HEK293 (cell line): Measurements from ENCODE around the gene TOMM7.

Source experiments
- CTCF ChIA-PET: fragments of 350-600 bp; formaldehyde crosslinking; extraction: SDS; loops from one replicate; lab custom pipeline; 2021; ENCODE audit warnings: antibody characterized with exemption; lab: Yijun Ruan, JAX
- POLR2A ChIA-PET: fragments of 300-600 bp; formaldehyde crosslinking; extraction: SDS; loops from one replicate; lab custom pipeline; 2020; ENCODE audit warnings: antibody characterized with exemption, inconsistent platforms; lab: Yijun Ruan, JAX
- H3K27ac ChIP-seq: fragments of 200-500 bp; sonication (Bioruptor generic); 2 replicates; pipeline ENCODE4 v1.5.1; 2014; ENCODE audit warnings: low read depth, low read length, control low read depth, inconsistent platforms; ENCODE audit errors: extremely low read depth
- H3K36me3 ChIP-seq, 2 experiments: fragments of 200-500 bp in 1 of 2; sonication (Bioruptor generic) in 1 of 2; 1 replicate in 1 of 2; 2 replicates in 1 of 2; pipeline ENCODE4 v1.5.1; 2014 to 2017; ENCODE audit warnings: inconsistent platforms in 2 of 2, low read length in 2 of 2; ENCODE audit not compliant: control insufficient read depth in 2 of 2, insufficient read depth in 1 of 2
- H3K4me1 ChIP-seq: fragments of 200-500 bp; sonication (Bioruptor generic); 2 replicates; pipeline ENCODE4 v1.5.1; 2014; ENCODE audit warnings: mild to moderate bottlenecking, low read length, inconsistent platforms; ENCODE audit not compliant: control insufficient read depth, insufficient read depth
- H3K4me3 ChIP-seq: 2 replicates; pipeline ENCODE4 v1.5.1; 2011; ENCODE audit warnings: low read depth, mild to moderate bottlenecking, control low read depth, low read length, moderate library complexity
- H3K9me3 ChIP-seq: fragments of 200-500 bp; sonication (Bioruptor generic); 2 replicates; pipeline ENCODE4 v1.5.1; 2014; ENCODE audit warnings: low read depth, low read length, inconsistent platforms; ENCODE audit not compliant: control insufficient read depth, insufficient read depth
- GLI4 ChIP-seq: fragments of 450-650 bp; formaldehyde crosslinking; IDR thresholded peaks from 2 replicates; pipeline ENCODE4 v1.5.1; 2016; ENCODE audit warnings: missing biosample characterization, missing genetic modification characterization
- GLIS2 ChIP-seq: fragments of 450-650 bp; formaldehyde crosslinking; IDR thresholded peaks from 2 replicates; pipeline ENCODE4 v1.5.1; 2016; ENCODE audit warnings: missing biosample characterization, missing genetic modification characterization
- KLF1 ChIP-seq: fragments of 450-650 bp; formaldehyde crosslinking; IDR thresholded peaks from 2 replicates; pipeline ENCODE4 v1.5.1; 2016; ENCODE audit warnings: missing biosample characterization, missing genetic modification characterization
- KLF9 ChIP-seq: fragments of 450-650 bp; formaldehyde crosslinking; IDR thresholded peaks from 2 replicates; pipeline ENCODE4 v1.5.1; 2016; ENCODE audit warnings: missing biosample characterization, missing genetic modification characterization, low read depth
- OVOL3 ChIP-seq: fragments of 450-650 bp; formaldehyde crosslinking; IDR thresholded peaks from 2 replicates; pipeline ENCODE4 v1.5.1; 2016; ENCODE audit warnings: missing biosample characterization, missing genetic modification characterization
- SP2 ChIP-seq: fragments of 450-650 bp; formaldehyde crosslinking; IDR thresholded peaks from 2 replicates; pipeline ENCODE4 v1.5.1; 2016; ENCODE audit warnings: missing biosample characterization, missing genetic modification characterization
- ZBTB20 ChIP-seq: fragments of 450-650 bp; formaldehyde crosslinking; IDR thresholded peaks from 2 replicates; pipeline ENCODE4 v1.5.1; 2016; ENCODE audit warnings: missing biosample characterization, missing genetic modification characterization
- ZFHX2 ChIP-seq: fragments of 450-650 bp; formaldehyde crosslinking; conservative IDR thresholded peaks from 2 replicates; pipeline ENCODE4 v1.5.1; 2016; ENCODE audit warnings: missing biosample characterization, missing genetic modification characterization
- ZNF223 ChIP-seq: fragments of 450-650 bp; formaldehyde crosslinking; IDR thresholded peaks from 2 replicates; pipeline ENCODE4 v1.5.1; 2016; ENCODE audit warnings: missing biosample characterization, missing genetic modification characterization
- ZNF274 ChIP-seq, 2 experiments: fragments of 200-500 bp in 1 of 2; fragments of 450-650 bp in 1 of 2; sonication (Bioruptor generic) in 1 of 2; formaldehyde crosslinking in 1 of 2; IDR thresholded peaks; 2 replicates each; pipeline versions ENCODE4 v1.5.1 to v1.6.1; 2014 to 2016; ENCODE audit warnings: borderline replicate concordance in 1 of 2, inconsistent platforms in 1 of 2, low read length in 1 of 2, missing biosample characterization in 1 of 2, missing genetic modification characterization in 1 of 2
- ZNF292 ChIP-seq: fragments of 450-650 bp; formaldehyde crosslinking; IDR thresholded peaks from 2 replicates; pipeline ENCODE4 v1.5.1; 2016; ENCODE audit warnings: low read depth, missing biosample characterization, missing genetic modification characterization, borderline replicate concordance
- ZNF423 ChIP-seq: fragments of 450-650 bp; formaldehyde crosslinking; IDR thresholded peaks from 2 replicates; pipeline ENCODE4 v1.5.1; 2016; ENCODE audit warnings: missing biosample characterization, missing genetic modification characterization
- ZNF610 ChIP-seq: fragments of 450-650 bp; formaldehyde crosslinking; IDR thresholded peaks from 2 replicates; pipeline ENCODE4 v1.5.1; 2016; ENCODE audit warnings: missing biosample characterization, missing genetic modification characterization, borderline replicate concordance
- ZNF654 ChIP-seq: fragments of 450-650 bp; formaldehyde crosslinking; IDR thresholded peaks from 2 replicates; pipeline ENCODE4 v1.5.1; 2016; ENCODE audit warnings: low read depth, missing biosample characterization, missing genetic modification characterization
- ZNF664 ChIP-seq: fragments of 450-650 bp; formaldehyde crosslinking; IDR thresholded peaks from 2 replicates; pipeline ENCODE4 v1.5.1; 2016; ENCODE audit warnings: missing biosample characterization, missing genetic modification characterization
- ZNF785 ChIP-seq: fragments of 450-650 bp; formaldehyde crosslinking; IDR thresholded peaks from 2 replicates; pipeline ENCODE4 v1.5.1; 2016; ENCODE audit warnings: missing biosample characterization, missing genetic modification characterization
- TF ChIP-seq, protein P1 (sequence below): fragments of 450-650 bp; formaldehyde crosslinking; IDR thresholded peaks from 2 replicates; pipeline ENCODE4 v1.5.1; 2016; ENCODE audit warnings: missing biosample characterization, missing genetic modification characterization
- TF ChIP-seq, protein P2 (sequence below): fragments of 450-650 bp; formaldehyde crosslinking; IDR thresholded peaks from 2 replicates; pipeline ENCODE4 v1.5.1; 2016; ENCODE audit warnings: missing biosample characterization, missing genetic modification characterization
- TF ChIP-seq, protein P3 (sequence below): fragments of 450-650 bp; formaldehyde crosslinking; IDR thresholded peaks from 2 replicates; pipeline ENCODE4 v1.5.1; 2016; ENCODE audit warnings: missing biosample characterization, missing genetic modification characterization
- TF ChIP-seq, protein P4 (sequence below): fragments of 450-650 bp; formaldehyde crosslinking; IDR thresholded peaks from 2 replicates; pipeline ENCODE4 v1.5.1; 2017; ENCODE audit warnings: missing biosample characterization, missing genetic modification characterization

Gene TOMM7

DNA sequence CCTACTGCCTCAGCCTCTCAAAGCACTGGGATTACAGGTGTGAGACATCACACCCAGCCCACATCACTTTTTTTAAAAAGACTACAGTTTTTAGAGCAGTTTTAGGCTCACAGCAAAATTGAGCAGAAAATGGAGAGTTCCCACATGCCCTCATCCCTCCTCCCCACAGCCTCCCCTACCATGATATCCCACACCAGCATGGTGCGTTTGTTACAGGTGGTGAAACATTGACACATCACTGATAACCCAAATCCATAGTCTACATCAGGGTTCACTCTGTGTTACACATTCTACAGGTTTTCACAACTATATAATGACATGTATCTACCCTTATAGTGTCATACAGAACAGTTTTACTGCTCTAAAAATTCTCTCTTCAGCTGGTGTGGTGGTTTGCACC is 24.3 kb upstream of the TOMM7 start:
- POLR2A ChIA-PET = no interaction called here

DNA sequence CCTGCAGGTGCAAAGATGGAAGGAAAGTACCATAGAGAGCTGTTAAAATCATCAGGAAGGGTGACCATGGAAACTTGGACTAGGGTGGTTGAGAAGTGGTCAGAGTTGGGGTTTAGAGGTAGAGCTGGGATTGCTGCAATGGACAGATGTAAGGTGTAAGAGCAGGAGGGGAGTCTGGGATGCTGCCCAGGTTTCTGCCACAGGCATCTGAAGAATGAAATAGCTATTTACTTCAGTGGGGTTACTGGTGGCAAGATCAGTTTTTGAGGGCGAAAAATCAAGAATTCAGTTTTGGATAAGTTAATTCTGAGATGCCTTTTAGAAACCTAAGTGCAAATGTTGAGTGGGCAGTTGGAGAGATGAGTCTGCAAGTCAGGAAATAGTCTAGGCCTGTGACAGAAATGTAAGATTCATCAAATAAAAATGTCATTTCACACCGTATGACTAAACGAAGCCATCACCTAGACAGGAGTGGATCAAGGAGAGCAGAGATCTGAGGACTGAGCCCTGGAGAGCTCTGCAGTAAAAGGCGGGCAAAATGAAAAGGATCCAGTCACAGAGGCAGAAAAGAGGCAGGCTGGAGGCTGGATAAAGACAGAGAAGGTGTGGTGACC is 22.7 kb upstream of the TOMM7 start:
- H3K27ac ChIP-seq = no peak overlapping the region
- POLR2A ChIA-PET = no interaction called here
- CTCF ChIA-PET = interaction anchor here (0.6 to 1.4 kb wide), 3 partner anchors 8 to 210 kb away, joined by 3 to 6 read pairs (median 3); no protein-coding TSS in a partner anchor

More for the DNA sequence above, 24.3 kb upstream of the TOMM7 start:
- H3K9me3 ChIP-seq = no peaks in the 10 kb centered on the region
- CTCF ChIA-PET = no interaction called here
- H3K4me1 ChIP-seq = no peaks in the 10 kb centered on the region
- no peak overlapping the region for H3K4me3 ChIP-seq
- TF ChIP-seq OVOL3 (no peak), ZNF654 (tag by site-specific recombination) (no peak), ZNF610 (tag by site-specific recombination) (no peak), KLF1 (tag by site-specific recombination) (no peak), ZNF664 (no peak), ZNF223 (tag by site-specific recombination) (no peak)
- TF ChIP-seq, protein P1, sequence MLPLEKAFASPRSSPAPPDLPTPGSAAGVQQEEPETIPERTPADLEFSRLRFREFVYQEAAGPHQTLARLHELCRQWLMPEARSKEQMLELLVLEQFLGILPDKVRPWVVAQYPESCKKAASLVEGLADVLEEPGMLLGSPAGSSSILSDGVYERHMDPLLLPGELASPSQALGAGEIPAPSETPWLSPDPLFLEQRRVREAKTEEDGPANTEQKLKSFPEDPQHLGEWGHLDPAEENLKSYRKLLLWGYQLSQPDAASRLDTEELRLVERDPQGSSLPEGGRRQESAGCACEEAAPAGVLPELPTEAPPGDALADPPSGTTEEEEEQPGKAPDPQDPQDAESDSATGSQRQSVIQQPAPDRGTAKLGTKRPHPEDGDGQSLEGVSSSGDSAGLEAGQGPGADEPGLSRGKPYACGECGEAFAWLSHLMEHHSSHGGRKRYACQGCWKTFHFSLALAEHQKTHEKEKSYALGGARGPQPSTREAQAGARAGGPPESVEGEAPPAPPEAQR = no peak
- TF ChIP-seq, protein P2, sequence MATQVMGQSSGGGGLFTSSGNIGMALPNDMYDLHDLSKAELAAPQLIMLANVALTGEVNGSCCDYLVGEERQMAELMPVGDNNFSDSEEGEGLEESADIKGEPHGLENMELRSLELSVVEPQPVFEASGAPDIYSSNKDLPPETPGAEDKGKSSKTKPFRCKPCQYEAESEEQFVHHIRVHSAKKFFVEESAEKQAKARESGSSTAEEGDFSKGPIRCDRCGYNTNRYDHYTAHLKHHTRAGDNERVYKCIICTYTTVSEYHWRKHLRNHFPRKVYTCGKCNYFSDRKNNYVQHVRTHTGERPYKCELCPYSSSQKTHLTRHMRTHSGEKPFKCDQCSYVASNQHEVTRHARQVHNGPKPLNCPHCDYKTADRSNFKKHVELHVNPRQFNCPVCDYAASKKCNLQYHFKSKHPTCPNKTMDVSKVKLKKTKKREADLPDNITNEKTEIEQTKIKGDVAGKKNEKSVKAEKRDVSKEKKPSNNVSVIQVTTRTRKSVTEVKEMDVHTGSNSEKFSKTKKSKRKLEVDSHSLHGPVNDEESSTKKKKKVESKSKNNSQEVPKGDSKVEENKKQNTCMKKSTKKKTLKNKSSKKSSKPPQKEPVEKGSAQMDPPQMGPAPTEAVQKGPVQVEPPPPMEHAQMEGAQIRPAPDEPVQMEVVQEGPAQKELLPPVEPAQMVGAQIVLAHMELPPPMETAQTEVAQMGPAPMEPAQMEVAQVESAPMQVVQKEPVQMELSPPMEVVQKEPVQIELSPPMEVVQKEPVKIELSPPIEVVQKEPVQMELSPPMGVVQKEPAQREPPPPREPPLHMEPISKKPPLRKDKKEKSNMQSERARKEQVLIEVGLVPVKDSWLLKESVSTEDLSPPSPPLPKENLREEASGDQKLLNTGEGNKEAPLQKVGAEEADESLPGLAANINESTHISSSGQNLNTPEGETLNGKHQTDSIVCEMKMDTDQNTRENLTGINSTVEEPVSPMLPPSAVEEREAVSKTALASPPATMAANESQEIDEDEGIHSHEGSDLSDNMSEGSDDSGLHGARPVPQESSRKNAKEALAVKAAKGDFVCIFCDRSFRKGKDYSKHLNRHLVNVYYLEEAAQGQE = no peak
- H3K27ac ChIP-seq = no peak overlapping the region
- H3K36me3 ChIP-seq = no peaks in the 10 kb centered on the region

More for the DNA sequence above, 22.7 kb upstream of the TOMM7 start:
- no peaks in the 10 kb centered on the region for H3K4me1 ChIP-seq
- TF ChIP-seq ZNF785 (tag by site-specific recombination) (no peak), GLI4 (tag by site-specific recombination) (no peak), SP2 (tag by site-specific recombination) (no peak), ZBTB20 (no peak), ZNF423 (tag by site-specific recombination) (no peak), GLIS2 (tag by site-specific recombination) (no peak), ZNF292 (tag by site-specific recombination) (no peak), KLF9 (no peak), ZNF274 (IDR thresholded peaks at IDR 0.05; ENCODE audit: low read length) (no peak), ZNF274 (tag by site-specific recombination; IDR thresholded peaks at IDR 0.05; ENCODE audit: borderline replicate concordance) (no peak), ZFHX2 (tag by site-specific recombination) (no peak)
- TF ChIP-seq, protein P3, sequence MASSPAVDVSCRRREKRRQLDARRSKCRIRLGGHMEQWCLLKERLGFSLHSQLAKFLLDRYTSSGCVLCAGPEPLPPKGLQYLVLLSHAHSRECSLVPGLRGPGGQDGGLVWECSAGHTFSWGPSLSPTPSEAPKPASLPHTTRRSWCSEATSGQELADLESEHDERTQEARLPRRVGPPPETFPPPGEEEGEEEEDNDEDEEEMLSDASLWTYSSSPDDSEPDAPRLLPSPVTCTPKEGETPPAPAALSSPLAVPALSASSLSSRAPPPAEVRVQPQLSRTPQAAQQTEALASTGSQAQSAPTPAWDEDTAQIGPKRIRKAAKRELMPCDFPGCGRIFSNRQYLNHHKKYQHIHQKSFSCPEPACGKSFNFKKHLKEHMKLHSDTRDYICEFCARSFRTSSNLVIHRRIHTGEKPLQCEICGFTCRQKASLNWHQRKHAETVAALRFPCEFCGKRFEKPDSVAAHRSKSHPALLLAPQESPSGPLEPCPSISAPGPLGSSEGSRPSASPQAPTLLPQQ (tag by site-specific recombination) = no peak
- TF ChIP-seq, protein P4, sequence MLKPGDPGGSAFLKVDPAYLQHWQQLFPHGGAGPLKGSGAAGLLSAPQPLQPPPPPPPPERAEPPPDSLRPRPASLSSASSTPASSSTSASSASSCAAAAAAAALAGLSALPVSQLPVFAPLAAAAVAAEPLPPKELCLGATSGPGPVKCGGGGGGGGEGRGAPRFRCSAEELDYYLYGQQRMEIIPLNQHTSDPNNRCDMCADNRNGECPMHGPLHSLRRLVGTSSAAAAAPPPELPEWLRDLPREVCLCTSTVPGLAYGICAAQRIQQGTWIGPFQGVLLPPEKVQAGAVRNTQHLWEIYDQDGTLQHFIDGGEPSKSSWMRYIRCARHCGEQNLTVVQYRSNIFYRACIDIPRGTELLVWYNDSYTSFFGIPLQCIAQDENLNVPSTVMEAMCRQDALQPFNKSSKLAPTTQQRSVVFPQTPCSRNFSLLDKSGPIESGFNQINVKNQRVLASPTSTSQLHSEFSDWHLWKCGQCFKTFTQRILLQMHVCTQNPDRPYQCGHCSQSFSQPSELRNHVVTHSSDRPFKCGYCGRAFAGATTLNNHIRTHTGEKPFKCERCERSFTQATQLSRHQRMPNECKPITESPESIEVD (tag by site-specific recombination) = no peak
- no peak overlapping the region for H3K4me3 ChIP-seq
- H3K36me3 ChIP-seq = no peaks in the 10 kb centered on the region
- no peaks in the 10 kb centered on the region for H3K9me3 ChIP-seq
